Stimulated activated CD4-positive, alpha-beta T cell treated with anti-CD3 and anti-CD28 coated beads, Interleukin-1b, Interleukin-23, amount 100 ng/mL, for 4 hours (primary cell): Measurements from ENCODE around the gene FBXL17.

ENCODE experiments used
- DNase-seq, 2 donors: peaks; one replicate each; pipeline ENCODE4 v3.0.0-alpha.2; 2020; ENCODE audit warnings: low read depth in 2 of 2

The FBXL17 gene

DNA sequence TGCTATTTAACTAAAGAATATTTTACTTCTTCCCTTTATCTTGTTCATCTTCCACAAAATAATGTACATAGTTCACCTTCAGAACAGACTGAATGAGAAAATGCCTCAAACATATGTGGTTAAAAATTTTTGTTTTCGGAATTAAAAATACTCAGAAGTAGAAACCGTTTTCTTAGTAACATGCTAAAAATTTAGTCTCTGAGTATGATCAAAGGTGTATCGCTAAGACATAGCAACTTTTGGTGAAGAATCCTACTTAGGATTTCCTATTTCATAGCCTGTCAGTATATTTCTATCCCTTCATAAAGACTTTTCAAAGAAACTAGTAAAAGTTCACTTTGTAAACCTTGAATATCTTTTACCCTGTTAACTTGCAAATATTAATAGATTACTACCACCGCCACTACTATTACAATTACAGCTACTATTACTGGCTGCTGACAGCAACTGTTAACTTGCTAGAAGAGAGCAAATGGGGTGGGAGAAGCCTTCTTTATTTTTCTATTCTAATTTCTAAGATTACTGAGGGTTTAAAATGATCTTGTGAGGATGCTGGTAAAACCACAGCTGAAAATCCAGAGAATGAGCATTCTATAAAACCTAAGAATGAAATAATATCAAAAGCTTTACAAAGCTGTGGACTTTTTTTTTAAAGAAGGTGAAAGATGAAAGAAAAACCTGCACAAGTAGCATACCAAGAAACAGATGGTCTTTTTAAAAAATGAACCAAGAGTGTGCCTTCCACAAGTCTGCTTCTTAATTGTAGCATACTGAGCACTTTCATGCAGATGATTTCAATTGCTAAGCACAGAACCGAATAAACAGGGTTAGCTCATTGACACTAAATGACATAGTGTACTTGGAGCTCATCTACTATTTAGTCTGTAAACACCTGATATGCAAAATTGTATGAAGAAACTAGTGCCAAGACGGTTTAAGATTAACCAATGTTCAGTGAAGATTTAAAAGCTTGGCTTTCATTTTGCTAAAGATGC is 464.9 kb downstream of the FBXL17 start:
- no peak for DNase-seq

DNA sequence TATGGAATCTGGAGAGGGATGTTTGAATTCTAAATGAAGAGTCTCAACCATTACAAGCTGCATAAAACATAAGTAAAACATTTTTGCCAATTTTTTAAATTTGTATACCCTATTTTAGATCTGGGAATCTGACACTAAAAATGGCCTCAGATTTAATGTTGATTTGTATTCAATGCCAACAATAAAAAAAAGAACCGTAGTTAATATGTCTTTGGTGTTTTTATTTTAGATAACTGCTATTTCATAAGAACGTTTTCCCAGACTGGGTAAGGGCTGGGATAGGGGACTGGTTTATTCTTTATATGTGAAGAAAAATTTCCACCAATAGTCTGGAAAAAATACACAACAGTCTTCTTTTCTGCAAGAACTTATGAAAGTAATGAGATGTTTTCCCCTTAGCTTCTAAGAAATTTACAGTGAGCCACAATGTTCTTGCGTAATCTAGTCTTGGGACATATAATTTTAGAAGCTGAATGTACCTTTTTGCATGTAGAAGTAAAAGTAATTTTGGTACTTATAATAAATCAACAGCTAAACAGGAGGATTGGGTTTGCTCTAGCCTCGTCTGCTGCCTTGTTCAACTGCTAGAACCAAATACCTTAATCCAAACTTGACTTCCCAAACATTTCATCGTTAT is 466.6 kb downstream of the FBXL17 start:
- no peak for DNase-seq

DNA sequence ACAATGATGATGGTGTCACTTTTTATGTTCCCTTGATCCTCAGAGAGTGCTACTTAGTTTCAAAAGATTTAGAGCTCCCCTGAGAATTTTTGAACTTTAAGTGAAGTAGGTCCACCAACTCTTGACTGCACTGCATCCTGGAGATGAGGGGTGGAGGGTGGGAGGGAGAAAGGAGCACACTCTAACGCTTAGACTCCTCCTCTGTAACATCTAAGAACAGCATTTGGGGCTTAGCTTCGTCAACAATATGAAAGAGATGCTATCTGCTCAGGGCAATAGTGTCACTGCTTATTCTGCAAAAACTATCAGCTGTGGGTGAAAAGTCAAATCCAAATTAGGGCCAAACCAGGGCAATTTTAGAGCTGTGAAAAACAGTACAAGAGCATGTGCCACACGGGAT is 468.4 kb downstream of the FBXL17 start:
- no peak for DNase-seq

DNA sequence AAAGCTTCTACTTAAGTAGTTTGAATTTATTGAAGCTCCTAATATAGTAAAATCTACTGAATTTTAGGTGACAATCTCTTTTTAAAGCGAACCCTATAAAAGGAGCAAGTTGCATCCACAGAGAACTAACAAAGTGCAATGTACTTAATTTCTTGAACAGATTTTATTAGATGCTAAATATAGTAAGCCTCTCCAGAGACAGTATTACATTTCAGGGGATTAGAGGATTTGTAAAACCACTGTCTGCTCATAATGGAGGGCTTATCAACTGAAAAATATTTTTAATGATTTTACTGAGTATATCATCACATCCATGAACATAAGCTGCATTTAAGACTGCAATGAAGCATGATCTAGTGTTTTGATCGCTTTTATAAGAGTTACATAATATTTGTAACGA is 481.2 kb downstream of the FBXL17 start:
- DNase-seq: no peak

DNA sequence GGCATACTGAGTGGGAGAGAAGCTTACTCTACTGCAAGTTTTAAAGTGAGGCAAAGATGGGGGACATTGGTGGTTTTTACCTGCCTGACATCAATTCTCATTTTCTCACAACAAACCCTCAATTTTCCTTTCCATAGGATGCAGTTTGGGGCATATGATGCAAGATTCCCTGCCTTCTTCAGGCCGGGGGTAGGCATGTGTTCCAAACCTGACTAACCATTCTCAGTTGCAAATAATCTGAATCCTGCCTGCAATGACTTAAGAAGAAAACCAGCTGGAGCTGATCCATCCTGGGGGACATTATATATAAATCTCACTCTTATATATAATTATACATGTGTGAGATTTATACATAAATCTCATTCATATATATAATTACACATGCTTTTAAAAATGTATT is 487.5 kb downstream of the FBXL17 start:
- DNase-seq: no peak

DNA sequence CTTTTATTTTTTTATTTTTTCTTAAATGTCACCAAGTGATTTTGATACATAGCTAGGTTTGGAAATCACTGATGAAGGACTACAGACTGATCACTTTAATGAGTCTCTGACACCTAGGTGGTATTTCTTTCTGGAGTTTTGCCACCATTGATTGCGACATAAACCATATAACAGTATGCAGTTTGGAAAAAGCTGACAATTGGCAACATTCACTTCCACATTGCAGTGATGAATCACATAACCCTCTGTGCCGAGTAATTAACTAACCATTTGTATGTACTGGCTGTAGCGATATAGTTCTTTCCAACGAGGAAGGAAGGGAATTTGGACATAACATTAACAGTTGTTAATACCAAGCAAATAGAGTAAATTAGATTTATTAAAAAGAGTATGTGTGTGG is 488.3 kb downstream of the FBXL17 start:
- no peak for DNase-seq

DNA sequence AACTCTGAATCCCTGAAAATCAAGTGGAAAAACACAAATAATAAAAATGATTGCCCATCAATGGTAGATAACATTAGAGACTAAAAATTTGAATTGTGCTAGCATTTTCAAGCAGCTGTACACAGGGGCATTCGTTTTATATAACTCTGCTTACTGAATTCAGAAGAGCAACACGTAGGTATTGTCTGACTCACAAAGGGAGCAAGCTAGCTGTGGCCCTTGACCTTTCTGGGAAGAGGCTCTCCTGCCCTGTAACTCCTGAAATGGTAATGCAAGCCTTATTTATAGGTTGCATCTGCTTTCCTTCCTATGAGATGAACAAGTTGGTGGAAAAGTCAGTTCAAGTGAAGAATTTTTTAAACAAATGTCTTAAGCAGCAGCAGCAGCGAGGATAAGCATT is 492.5 kb downstream of the FBXL17 start:
- DNase-seq: no peak

DNA sequence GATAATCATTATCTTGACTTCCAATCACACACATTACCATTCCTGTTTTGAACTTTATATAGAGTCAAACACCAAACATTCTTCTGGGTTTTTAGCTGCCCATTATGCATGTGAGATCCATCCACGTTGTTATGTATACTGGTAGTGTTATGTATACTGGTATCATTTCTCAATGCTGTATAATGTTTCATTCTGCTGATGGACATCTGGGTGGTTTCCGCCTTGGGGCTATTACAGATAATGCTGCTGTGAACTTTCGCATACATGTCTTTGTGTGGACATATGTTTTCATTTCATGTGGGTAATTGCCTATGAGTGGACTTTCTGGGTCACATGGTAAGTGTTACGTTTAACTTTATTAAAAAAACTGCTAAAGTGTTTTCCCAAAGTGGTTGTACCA is 493.4 kb downstream of the FBXL17 start:
- no peak for DNase-seq

DNA sequence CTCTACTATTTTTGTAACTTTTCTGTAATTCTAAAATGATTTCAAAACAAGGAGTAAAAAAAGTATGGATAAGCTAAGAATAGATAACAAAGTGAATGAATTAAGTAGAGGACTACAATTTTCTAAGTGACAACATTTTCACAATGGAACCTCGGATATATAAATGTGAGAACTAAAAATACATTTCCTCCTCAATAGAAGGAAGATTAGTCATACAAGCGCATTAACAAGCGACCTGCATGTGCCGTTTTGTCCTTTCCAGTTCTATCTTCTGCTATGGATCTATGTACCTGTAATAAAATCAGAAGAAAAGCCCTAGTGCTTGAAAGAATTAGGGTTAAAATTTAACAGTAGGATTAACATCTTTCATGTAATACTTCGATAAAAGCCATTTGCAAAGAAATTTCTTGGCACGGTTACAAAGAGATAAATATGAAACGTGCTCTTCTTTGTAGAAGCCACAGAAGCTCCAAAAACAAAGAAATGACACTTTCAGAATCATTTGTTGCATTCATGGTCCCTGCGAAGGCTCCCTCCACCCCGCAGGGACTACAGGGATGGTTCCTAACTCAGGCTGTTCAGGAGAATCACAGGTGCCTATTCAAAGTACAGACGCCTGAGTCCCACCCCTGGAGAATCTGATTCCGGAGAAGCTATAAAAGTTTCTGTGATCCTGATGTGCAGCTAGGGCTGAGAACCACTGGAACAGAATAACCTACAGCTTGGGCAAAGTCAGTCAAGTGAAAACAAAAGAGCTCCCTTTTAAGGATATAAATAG is 494.5 kb downstream of the FBXL17 start:
- DNase-seq: no peak

DNA sequence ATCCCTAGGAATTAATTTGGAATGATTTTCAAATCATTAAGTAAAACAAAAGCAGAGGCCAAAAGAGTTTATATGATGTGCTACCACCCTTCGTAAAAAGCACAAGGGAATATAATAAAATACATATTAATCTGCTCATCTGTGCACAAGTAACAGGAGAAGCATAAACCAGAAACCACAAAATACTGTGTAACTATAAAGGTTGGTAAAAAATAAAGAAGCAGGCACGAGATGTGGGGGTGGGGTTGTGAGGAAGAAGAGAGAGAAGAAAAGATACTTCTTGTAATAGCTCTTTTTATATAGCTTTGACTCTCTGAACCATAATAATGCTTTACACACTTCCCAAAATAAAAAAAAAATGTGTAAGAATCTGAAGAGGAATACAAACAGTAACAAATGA is 496.3 kb downstream of the FBXL17 start:
- no peak for DNase-seq

DNA sequence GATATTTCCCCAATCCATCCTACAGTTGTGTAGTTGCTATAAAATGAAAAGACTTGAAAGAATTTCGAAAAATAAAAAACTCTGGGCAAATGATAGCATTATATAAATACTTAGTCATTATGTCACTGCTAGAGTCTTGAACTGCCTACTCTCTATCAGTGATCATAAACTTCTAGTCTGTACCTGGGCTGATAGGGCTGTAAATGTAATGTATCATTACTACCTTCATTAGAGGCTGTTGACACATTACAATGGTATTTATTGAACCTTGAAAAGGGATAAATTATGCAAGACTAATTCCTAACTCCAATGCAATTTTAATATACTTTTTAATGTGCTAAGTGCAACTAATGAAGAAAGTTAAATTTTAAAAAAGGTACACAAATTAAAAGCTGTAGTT is 497.0 kb downstream of the FBXL17 start:
- no peak for DNase-seq

DNA sequence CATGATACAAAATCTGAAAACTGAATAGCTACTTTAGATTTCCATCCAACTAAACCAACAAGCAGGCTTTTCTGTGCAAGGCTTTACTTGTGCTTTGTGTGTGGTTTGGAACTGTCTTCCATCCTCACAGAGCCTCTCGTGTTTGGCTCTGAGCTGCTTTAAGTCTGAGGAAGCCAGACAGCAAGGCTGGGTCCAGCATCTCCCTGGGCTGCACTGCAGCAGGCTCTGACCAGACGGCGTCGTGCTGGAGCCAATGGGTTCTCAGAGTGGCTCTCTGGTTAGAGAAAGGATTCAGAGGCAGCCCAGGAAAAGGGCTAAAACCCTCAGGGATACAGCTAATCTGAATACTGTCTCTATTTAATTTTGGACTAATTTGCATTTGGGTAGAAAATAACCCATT is 503.2 kb downstream of the FBXL17 start:
- DNase-seq: no peak

DNA sequence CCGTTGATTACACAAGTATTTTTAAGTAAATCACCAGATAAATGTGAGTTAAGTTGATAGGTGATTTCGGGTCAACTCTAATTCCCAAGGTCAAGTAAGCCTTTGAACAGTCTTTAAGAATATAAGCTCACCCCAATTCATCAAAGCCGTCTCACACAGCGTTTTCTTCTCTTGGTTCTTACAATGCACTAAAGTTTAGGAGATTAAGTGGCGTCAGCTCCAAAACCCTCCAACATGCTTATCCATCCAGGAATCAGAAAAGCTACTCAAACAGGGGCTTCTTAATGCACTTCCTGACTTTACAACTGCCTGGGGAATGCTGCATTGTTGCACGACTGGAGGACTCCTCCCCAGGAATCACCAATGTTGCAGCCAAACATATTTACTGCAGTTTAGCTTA is 505.0 kb downstream of the FBXL17 start:
- DNase-seq: no peak

DNA sequence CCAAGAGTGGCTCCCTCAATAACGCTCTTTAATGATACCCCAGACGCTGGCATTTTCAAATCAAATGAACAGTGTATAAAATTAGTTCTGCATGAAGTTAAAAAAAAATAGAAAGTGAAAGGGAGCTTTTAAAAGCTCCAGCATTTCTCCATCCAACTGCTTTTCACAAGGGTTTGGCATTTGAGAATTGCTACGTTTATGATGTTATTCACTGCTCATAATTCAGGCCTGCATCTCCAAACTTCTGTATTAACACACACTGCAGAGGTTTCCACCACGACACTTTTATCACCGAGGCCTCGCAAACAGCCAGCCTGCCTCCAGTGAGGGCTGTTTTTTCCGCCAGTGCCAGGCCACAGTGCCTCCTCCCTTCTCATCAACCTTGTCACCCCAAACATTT is 505.6 kb downstream of the FBXL17 start:
- DNase-seq: no peak

DNA sequence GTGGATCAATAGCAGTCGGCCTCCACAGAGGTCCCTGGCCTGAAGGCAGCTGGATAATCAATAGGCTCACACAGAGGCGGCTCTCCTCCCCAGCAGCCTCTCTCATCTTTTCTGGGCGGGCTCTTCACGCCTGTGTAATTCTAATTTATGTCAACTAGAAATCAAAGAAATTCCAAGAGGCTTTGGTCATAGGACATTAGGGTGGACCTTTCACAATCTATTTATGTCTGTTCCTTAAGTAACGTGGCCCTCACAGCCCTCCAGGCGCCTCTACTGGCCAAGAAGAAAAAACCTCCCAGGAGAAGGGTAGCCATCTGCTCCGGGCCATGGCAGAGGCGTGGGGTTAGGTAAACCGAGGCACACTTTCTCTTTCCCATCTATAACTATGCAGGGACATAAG is 506.1 kb downstream of the FBXL17 start:
- no peak for DNase-seq

DNA sequence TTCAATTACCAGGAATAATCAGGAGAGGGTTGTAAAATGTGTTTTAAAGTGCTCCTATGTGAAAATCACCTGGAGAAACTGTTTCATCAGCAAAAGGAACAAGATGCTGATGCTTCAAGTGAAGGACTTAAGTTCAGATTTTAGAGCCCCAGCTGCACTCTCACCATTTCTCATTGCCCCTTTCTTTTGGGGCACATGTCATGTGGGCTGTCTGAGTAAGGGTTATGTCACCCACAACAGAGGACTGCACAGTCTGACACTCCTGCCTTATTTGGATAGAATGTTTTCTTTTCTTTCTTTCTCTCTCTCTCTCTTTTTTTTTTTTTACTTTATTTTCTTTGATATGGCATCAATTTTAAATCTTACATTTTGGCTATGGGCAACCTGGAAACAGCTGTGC is 507.1 kb downstream of the FBXL17 start:
- DNase-seq: no peak

DNA sequence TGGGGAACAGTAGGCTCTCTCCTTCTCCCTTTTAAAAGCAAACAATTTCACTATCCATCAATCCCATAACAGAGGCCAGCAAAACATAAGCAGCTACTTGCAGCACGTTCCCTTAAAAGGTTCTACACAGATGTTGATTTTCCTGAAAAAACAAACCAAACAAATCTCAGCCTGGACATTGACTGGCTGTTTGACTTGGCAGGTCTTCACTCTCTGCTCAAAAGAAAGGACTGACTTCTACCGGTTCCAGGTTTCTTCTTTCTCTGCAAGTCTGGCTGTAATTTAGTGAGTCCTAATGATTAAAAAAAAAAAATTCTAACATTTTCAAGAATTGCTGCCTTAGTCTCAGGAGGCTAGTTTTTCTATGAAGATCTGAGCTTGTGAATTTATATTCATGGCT is 508.0 kb downstream of the FBXL17 start:
- DNase-seq: no peak

DNA sequence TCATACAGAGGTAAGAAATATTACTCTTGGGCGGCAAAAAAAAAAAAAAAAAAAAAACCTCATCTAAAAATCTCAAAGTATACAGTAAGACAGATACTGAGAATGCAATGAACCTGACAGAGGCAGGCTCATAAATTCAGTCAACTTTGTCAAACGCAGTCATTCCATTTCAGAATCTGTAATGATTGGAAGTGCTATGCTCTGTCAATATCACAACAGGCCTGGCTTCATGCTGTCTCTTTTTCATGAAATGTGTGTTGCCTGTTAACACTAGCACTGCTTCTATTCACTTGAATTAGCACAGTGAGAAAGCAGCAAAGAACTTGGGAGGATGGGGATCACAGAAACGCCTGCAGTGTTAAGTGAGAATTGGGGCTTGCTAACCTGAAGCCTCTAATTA is 510.9 kb downstream of the FBXL17 start:
- DNase-seq: no peak

DNA sequence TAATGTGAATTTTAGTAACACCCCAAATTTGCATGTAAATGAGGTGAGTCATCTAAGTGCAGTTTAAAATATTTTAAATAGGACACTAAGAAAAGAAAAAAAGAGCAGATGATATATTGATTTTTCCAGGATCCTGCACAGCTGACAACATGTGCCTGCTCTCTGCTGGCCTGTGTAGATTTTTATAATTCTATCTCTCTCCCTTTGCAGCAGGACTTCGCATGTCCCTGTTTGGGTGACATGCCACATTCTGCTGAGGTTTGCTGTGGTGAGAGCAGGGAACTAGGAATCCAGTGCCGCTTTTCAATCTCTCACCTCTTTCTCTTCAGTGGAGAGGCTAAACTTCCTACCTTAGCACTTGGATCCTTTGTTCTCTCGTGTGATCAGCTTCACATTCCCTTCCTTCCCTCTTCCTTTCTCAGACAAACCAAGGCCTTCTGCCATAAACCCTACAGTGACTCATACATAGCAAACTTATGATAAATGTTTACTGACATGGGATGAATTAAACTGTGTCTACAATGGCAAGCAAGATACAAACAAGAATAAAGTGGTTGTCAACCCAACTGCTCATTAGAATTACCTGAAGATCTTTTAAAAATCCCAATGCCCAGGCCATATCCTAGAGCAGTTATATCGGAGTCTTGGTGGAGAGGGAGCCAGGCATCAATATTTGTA is 512.3 kb downstream of the FBXL17 start:
- no peak for DNase-seq

DNA sequence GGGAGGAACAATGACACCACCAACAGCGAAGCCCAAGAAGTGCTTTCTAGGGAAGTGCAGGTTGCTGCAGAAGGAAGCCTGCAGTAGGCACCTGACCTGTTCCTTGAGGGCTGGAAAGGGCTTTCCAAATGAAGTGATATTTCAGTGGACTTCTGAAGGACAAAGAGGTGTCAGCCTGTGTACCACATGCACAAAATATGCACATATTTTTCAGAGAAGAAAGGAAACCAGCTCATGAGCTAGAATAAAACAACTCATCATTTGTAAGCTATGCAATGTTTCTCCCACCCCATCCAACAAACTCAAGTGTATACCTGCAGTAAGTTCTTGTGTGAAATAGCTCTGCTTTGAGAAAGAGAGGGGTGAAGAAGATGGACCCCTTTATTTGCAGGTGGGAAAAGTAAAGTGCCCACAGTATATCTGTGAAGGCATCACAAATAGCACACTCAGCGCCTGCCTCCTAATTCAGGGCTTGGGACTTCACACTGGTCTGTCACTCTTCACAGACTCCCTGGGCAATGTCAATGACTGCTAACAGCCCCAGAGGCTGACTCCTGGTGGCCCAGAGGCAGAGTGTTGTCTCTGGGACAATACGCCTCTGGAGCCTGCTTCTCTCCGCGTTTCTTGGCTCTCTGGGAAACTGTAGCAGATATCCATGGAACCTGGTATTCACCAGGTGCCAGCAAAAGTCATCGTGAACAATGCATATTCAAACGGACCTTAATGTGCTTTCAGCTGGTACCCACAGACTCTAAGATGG is 513.1 kb downstream of the FBXL17 start:
- DNase-seq: no peak

DNA sequence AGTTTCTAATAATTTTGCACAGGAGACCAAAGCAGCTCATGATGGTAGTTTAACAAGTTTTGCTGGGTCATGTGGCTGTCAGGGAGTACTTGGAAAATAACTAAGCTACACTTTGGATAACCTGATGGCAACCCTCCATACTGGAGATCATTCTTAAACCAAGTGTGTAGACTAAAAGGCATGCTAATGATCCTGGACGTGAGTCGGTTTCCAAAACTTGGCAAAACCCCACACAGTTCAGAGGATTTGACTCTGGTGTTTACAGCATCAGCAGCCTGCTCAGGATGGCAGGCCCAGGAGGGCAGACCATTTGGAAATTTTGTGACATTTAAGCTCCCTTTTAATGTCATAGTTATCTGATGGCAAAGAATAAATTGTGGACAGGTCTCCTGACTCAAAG is 514.6 kb downstream of the FBXL17 start:
- no peak for DNase-seq
